Activated naive CD4-positive, alpha-beta T cell treated with anti-CD3 and anti-CD28 coated beads, Interleukin-2, amount 50 U/mL, for 16 hours (primary cell): ENCODE results near the gene CD247.

Source experiments
- DNase-seq: peaks from one replicate; pipeline ENCODE4 v3.0.0-alpha.2; 2020

CD247 gene

GRCh38 chr1:167484726-167485502 is 33.4 kb downstream of the CD247 start:
- no peak for DNase-seq

GRCh38 chr1:167483790-167484189 is 34.5 kb downstream of the CD247 start:
- no peak for DNase-seq

- DNase-seq: peak; percentile 50
Observed at GRCh38 chr1:167482184-167482583, 36.1 kb downstream of the CD247 start.

- no peak for DNase-seq
Observed at GRCh38 chr1:167479331-167479979, 38.9 kb downstream of the CD247 start.

GRCh38 chr1:167477986-167478385 is 40.3 kb downstream of the CD247 start:
- no peak for DNase-seq

- no peak for DNase-seq
Observed at GRCh38 chr1:167476061-167476460, 42.3 kb downstream of the CD247 start.

GRCh38 chr1:167474191-167474641 is 44.1 kb downstream of the CD247 start:
- peak; percentile 60 for DNase-seq

GRCh38 chr1:167473761-167474160 is 44.6 kb downstream of the CD247 start:
- no peak for DNase-seq

GRCh38 chr1:167472752-167473521 is 45.4 kb downstream of the CD247 start:
- DNase-seq: peak; percentile 66

GRCh38 chr1:167471568-167471967 is 46.8 kb downstream of the CD247 start:
- DNase-seq: no peak

GRCh38 chr1:167469280-167469965 is 48.9 kb downstream of the CD247 start:
- DNase-seq: no peak

GRCh38 chr1:167467752-167468151 is 50.6 kb downstream of the CD247 start:
- no peak for DNase-seq

- DNase-seq: no peak
Observed at GRCh38 chr1:167467126-167467710, 51.1 kb downstream of the CD247 start.

- no peak for DNase-seq
Observed at GRCh38 chr1:167465743-167466142, 52.6 kb downstream of the CD247 start.

GRCh38 chr1:167465018-167465417 is 53.3 kb downstream of the CD247 start:
- no peak for DNase-seq

- no peak for DNase-seq
Observed at GRCh38 chr1:167463875-167464575, 54.3 kb downstream of the CD247 start.

GRCh38 chr1:167463080-167463479 is 55.2 kb downstream of the CD247 start:
- no peak for DNase-seq

GRCh38 chr1:167462341-167462740 is 56.0 kb downstream of the CD247 start:
- DNase-seq: no peak

- DNase-seq: peak; percentile 79
Observed at GRCh38 chr1:167460836-167461235, 57.5 kb downstream of the CD247 start.

GRCh38 chr1:167457936-167458584 is 60.3 kb downstream of the CD247 start:
- DNase-seq: no peak

GRCh38 chr1:167456926-167457325 is 61.4 kb downstream of the CD247 start:
- no peak for DNase-seq
